A549 (cell line): ENCODE measurements around the gene DBNDD1. TPM values are rescaled to one million over a fixed set of nuclear protein-coding genes. Genes with fewer than 3 reads are reported as not detected.
"Not testable (repeated sequence)": the region's sequence is repeated elsewhere in the genome, so short reads cannot be mapped to it uniquely, and the experiment has no call there.

Experiments
- ATAC-seq, 2 experiments: fragments of 200-7000 bp in 1 of 2; fragments of >200 bp in 1 of 2; cut with Nextera tagmentation in 1 of 2; cut with Tn5 transposase in 1 of 2; 3 replicates each; pipeline versions ENCODE4 v1.8.0 to v1.9.1; 2018 to 2020; ENCODE audit warnings: mild to moderate bottlenecking in 1 of 2, moderate library complexity in 1 of 2
- CTCF ChIA-PET: fragments of 300-600 bp; sonication (Branson Sonifier 250); formaldehyde crosslinking; extraction: SDS; loops from one replicate; lab custom pipeline; 2021; ENCODE audit warnings: antibody characterized with exemption, inconsistent platforms; lab: Yijun Ruan, JAX
- POLR2A ChIA-PET: fragments of 350-600 bp; formaldehyde crosslinking; extraction: SDS; loops from one replicate; lab custom pipeline; 2021; ENCODE audit warnings: antibody characterized with exemption, inconsistent platforms; lab: Yijun Ruan, JAX
- DNase-seq, 2 experiments: peaks; one replicate each; pipeline versions ENCODE4 v3.0.0 to v3.0.0-alpha.2; 2011 to 2016; ENCODE audit warnings: low read depth in 1 of 2, low spot score in 1 of 2
- FAIRE-seq: peaks from 2 replicates; lab custom pipeline; 2011; peaks lifted over from hg19 to GRCh38; lab: Jason Lieb, UNC
- H3K27ac ChIP-seq, 2 experiments: fragments of >200 bp; sonication (Bioruptor Twin); formaldehyde crosslinking; 3 replicates each; pipeline ENCODE4 v1.5.1; 2016 to 2017
- H3K4me1 ChIP-seq: fragments of >200 bp; sonication (Bioruptor Twin); formaldehyde crosslinking; 3 replicates; pipeline ENCODE4 v1.6.1; 2016
- H3K4me2 ChIP-seq: fragments of >200 bp; sonication (Bioruptor Twin); formaldehyde crosslinking; 3 replicates; pipeline ENCODE4 v1.6.1; 2016
- H3K4me3 ChIP-seq: fragments of >200 bp; sonication (Bioruptor Twin); formaldehyde crosslinking; 3 replicates; pipeline ENCODE4 v1.5.1; 2016
- H3K9me3 ChIP-seq: fragments of >200 bp; sonication (Bioruptor Twin); formaldehyde crosslinking; 3 replicates; pipeline ENCODE4 v1.6.1; 2016
- BHLHE40 ChIP-seq: IDR thresholded peaks from 2 replicates; pipeline ENCODE4 v1.6.1; 2012; ENCODE audit warnings: low read depth, low read length, inconsistent platforms
- CBX2 ChIP-seq: fragments of 200-600 bp; sonication (generic); IDR thresholded peaks from 2 replicates; pipeline ENCODE4 v1.6.1; 2016; ENCODE audit warnings: low read depth, mild to moderate bottlenecking, borderline replicate concordance
- CHD2 ChIP-seq: fragments of 150-350 bp; IDR thresholded peaks from 2 replicates; pipeline ENCODE4 v1.6.1; 2014; ENCODE audit warnings: low read length; ENCODE audit not compliant: partially characterized antibody
- CHD4 ChIP-seq: fragments of 200-600 bp; sonication (generic); IDR thresholded peaks from 2 replicates; pipeline ENCODE4 v1.6.1; 2016; ENCODE audit warnings: antibody characterized with exemption, mild to moderate bottlenecking, borderline replicate concordance
- ESRRA ChIP-seq: fragments of 150-350 bp; IDR thresholded peaks from 2 replicates; pipeline ENCODE4 v1.6.1; 2014; ENCODE audit warnings: mild to moderate bottlenecking, low read length, borderline replicate concordance
- HEYL ChIP-seq: fragments of 250-450 bp; sonication (Bioruptor Pico); IDR thresholded peaks from 2 replicates; pipeline ENCODE4 v1.8.0; 2021; ENCODE audit warnings: mild to moderate bottlenecking, moderate library complexity
- HOXB13 ChIP-seq: fragments of 250-450 bp; sonication (Bioruptor Pico); IDR thresholded peaks from 2 replicates; pipeline ENCODE4 v1.5.0; 2020; ENCODE audit warnings: low read depth, mild to moderate bottlenecking, moderate library complexity
- HOXB5 ChIP-seq: fragments of 250-450 bp; sonication (Bioruptor Pico); IDR thresholded peaks from 2 replicates; pipeline ENCODE4 v1.5.0; 2020; ENCODE audit warnings: mild to moderate bottlenecking, moderate library complexity
- KDM5A ChIP-seq: fragments of 200-600 bp; sonication (generic); IDR thresholded peaks from 2 replicates; pipeline ENCODE4 v1.6.1; 2016; ENCODE audit warnings: antibody characterized with exemption, mild to moderate bottlenecking
- MAFK ChIP-seq: fragments of 450-650 bp; IDR thresholded peaks from 2 replicates; pipeline ENCODE4 v1.6.1; 2014; ENCODE audit not compliant: partially characterized antibody
- MAZ ChIP-seq: fragments of 150-350 bp; IDR thresholded peaks from 2 replicates; pipeline ENCODE4 v1.6.1; 2014; ENCODE audit warnings: antibody characterized with exemption, low read depth, low read length, borderline replicate concordance
- NFE2L2 ChIP-seq: fragments of 150-350 bp; conservative IDR thresholded peaks from 2 replicates; pipeline ENCODE4 v1.6.1; 2014; ENCODE audit warnings: low read length
- NR3C1 ChIP-seq: fragments of >200 bp; sonication (Bioruptor Twin); formaldehyde crosslinking; IDR thresholded peaks from 3 replicates; pipeline ENCODE4 v1.6.1; 2017
- PHF8 ChIP-seq: fragments of 200-600 bp; sonication (generic); IDR thresholded peaks from 2 replicates; pipeline ENCODE4 v1.6.1; 2016; ENCODE audit warnings: low read depth, mild to moderate bottlenecking, antibody characterized with exemption, moderate library complexity, borderline replicate concordance
- RARB ChIP-seq: fragments of 250-450 bp; sonication (Bioruptor Pico); IDR thresholded peaks from 2 replicates; pipeline ENCODE4 v1.8.0; 2021; ENCODE audit warnings: mild to moderate bottlenecking, moderate library complexity
- RCOR1 ChIP-seq: fragments of 150-350 bp; IDR thresholded peaks from 2 replicates; pipeline ENCODE4 v1.6.1; 2014; ENCODE audit warnings: antibody characterized with exemption, low read length, low read depth
- RNF2 ChIP-seq: fragments of 200-600 bp; sonication (generic); IDR thresholded peaks from 2 replicates; pipeline ENCODE4 v1.6.1; 2016; ENCODE audit warnings: low read depth, mild to moderate bottlenecking, antibody characterized with exemption, moderate library complexity, borderline replicate concordance
- SMC3 ChIP-seq: fragments of >200 bp; sonication (Bioruptor Twin); formaldehyde crosslinking; IDR thresholded peaks from 3 replicates; pipeline ENCODE4 v1.6.1; 2018; ENCODE audit warnings: inconsistent platforms
- SREBF2 ChIP-seq: fragments of 450-650 bp; IDR thresholded peaks from 2 replicates; pipeline ENCODE4 v1.6.1; 2014; ENCODE audit warnings: mild to moderate bottlenecking, moderate library complexity
- ZC3H11A ChIP-seq: fragments of 450-650 bp; IDR thresholded peaks from 2 replicates; pipeline ENCODE4 v1.6.1; 2014; ENCODE audit warnings: antibody characterized with exemption, mild to moderate bottlenecking
- WGBS: methylation state at CpG from one replicate; pipeline ENCODE4 v1.1.6; 2017; ENCODE audit errors: missing lambda C conversion rate; 5-methylcytosine and 5-hydroxymethylcytosine counted together
- polyA plus RNA-seq, 4 experiments: library from polyadenylated mRNA; depleted of rRNA in 3 of 4; stranded (reverse); fragments of >200 nt; fragmentation: RNase III in 1 of 4; extraction: RNeasy Plus Mini Kit Qiagen cat#74134 plus additional on column Dnase treatment in 1 of 4; gene quantifications; 2 replicates in 3 of 4; 3 replicates in 1 of 4; pipeline ENCODE4 v1.2.3, GENCODE V29; 2011 to 2017
- TF ChIP-seq, protein P1 (sequence below): IDR thresholded peaks from 2 replicates; pipeline ENCODE4 v1.6.1; 2012
- TF ChIP-seq, protein P2 (sequence below): fragments of 200-600 bp; sonication (generic); IDR thresholded peaks from 2 replicates; pipeline ENCODE4 v1.6.1; 2016; ENCODE audit warnings: antibody characterized with exemption, mild to moderate bottlenecking, moderate library complexity
- TF ChIP-seq, protein P3 (sequence below): IDR thresholded peaks from 2 replicates; pipeline ENCODE4 v1.6.1; 2012
- TF ChIP-seq, protein P4 (sequence below): fragments of >200 bp; sonication (Bioruptor Twin); formaldehyde crosslinking; IDR thresholded peaks from 2 replicates; pipeline ENCODE4 v1.6.1; 2016
- TF ChIP-seq, protein P5 (sequence below): fragments of 450-650 bp; IDR thresholded peaks from 2 replicates; pipeline ENCODE4 v1.6.1; 2014; ENCODE audit warnings: antibody characterized with exemption

The DBNDD1 gene
- polyA plus RNA-seq, 2 of the 4 experiments (the other 2 are of a cell fraction) = 23.0 to 43.8 TPM

DNA sequence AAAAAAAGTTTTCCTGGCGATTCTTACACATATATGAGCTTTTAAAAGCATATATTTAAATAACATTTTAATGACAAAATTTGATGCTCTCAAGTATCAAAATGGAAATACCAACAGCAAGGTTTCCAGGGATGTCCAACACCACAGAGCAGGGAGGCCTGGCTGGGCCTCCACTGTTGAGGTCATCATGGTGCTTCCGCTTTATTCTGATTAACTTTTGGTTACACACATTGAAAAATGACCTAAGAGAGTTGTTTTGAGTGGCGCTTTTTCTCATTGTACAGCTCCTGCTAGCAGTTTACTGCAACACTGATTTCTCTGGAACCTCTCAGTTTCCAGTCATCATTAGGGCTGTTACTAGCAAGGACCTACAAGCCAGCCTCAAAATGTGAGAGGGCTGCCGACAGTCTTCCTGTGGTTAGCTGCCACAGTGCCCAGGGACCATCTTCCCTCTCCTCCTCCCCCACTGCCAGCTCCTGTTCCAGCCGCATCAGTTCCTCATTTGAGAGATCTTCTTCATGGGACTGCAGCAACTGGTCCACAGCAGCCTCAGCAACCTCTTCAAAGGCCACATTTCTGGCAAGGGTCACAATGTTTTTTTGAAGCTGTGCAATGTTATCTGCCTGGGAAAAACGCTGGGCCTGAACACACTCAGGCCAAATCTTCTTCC is 49.4 kb downstream of the DBNDD1 start:
- no peak overlapping the region for H3K4me3 ChIP-seq
- FAIRE-seq (no peak), ATAC-seq (no peak), DNase-seq (no peak)
- H3K4me2 ChIP-seq = no peak overlapping the region
- CTCF ChIA-PET = interaction anchor here (1.6 kb wide), 1 partner anchor 10 kb away, joined by 8 read pairs; no protein-coding TSS in a partner anchor
- peaks cover 15% of the 10 kb centered on the region for H3K4me1 ChIP-seq
- no peak overlapping the region for H3K27ac ChIP-seq
- 91% methylated on average over 6 of the region's 6 CpGs for WGBS
- H3K9me3 ChIP-seq = 0 out of 3 replicates have a peak, but pooled peaks cover 5% of the 10 kb centered on the region
- TF ChIP-seq MAFK (no peak), PHF8 (no peak), CHD4 (no peak), NFE2L2 (no peak), CBX2 (no peak), ZC3H11A (no peak), SMC3 (no peak), ESRRA (no peak)
- TF ChIP-seq, protein P1, sequence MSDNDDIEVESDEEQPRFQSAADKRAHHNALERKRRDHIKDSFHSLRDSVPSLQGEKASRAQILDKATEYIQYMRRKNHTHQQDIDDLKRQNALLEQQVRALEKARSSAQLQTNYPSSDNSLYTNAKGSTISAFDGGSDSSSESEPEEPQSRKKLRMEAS = no peak
- TF ChIP-seq, protein P2, sequence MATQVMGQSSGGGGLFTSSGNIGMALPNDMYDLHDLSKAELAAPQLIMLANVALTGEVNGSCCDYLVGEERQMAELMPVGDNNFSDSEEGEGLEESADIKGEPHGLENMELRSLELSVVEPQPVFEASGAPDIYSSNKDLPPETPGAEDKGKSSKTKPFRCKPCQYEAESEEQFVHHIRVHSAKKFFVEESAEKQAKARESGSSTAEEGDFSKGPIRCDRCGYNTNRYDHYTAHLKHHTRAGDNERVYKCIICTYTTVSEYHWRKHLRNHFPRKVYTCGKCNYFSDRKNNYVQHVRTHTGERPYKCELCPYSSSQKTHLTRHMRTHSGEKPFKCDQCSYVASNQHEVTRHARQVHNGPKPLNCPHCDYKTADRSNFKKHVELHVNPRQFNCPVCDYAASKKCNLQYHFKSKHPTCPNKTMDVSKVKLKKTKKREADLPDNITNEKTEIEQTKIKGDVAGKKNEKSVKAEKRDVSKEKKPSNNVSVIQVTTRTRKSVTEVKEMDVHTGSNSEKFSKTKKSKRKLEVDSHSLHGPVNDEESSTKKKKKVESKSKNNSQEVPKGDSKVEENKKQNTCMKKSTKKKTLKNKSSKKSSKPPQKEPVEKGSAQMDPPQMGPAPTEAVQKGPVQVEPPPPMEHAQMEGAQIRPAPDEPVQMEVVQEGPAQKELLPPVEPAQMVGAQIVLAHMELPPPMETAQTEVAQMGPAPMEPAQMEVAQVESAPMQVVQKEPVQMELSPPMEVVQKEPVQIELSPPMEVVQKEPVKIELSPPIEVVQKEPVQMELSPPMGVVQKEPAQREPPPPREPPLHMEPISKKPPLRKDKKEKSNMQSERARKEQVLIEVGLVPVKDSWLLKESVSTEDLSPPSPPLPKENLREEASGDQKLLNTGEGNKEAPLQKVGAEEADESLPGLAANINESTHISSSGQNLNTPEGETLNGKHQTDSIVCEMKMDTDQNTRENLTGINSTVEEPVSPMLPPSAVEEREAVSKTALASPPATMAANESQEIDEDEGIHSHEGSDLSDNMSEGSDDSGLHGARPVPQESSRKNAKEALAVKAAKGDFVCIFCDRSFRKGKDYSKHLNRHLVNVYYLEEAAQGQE = no peak
- POLR2A ChIA-PET = no interaction called here

DNA sequence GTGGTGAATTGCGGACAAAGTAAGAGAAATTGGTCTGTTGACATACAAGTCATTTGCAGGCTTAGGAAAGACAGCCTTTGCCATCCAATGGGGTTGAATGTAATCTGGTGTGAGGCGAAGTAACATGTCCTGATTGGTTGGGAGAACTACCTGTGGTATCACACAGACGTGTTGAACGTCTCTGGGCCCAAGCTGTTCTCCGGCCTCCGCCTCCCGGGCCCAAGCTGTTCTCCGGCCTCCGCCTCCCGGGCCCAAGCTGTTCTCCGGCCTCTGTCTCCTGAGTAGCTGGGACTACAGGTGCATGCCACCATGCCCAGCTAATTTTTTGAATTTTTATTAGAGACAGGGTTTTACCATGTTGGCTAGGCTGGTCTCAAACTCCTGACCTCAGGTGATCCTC is 51.2 kb downstream of the DBNDD1 start:
- H3K9me3 ChIP-seq, H3K4me1 ChIP-seq, ATAC-seq, FAIRE-seq, H3K4me2 ChIP-seq, H3K4me3 ChIP-seq, CTCF ChIA-PET, H3K27ac ChIP-seq, DNase-seq, POLR2A ChIA-PET: not testable (repeated sequence)
- WGBS = 92% methylated on average over 11 of the region's 11 CpGs

DNA sequence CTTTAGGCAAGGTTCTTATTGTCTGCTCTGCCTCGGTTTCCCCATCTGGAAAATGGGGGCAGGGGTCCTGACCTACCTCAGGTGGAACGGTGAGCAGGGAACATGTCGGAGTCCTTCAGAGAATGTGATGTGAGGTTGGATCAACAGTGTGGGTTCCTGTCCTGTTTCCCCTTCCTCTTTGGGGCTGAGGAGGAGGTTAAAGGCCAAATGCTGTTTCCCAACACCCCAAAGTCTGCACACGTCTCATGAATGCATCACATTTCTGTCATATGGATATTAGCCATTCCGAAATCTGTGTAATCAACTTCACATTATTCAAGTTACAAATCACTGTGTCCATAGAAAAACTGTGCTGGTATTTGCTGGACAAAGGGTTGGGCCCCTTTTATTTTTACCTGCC is 51.8 kb downstream of the DBNDD1 start:
- ATAC-seq, H3K4me1 ChIP-seq, H3K27ac ChIP-seq, H3K4me2 ChIP-seq, POLR2A ChIA-PET, H3K9me3 ChIP-seq, FAIRE-seq, DNase-seq, H3K4me3 ChIP-seq: not testable (repeated sequence)
- CTCF ChIA-PET = interaction anchor here (1.2 kb wide), 1 partner anchor 44 kb away, joined by 3 read pairs; the partner anchor contains the start of gene TUBB3
- 73% methylated on average over 5 of the region's 5 CpGs for WGBS

DNA sequence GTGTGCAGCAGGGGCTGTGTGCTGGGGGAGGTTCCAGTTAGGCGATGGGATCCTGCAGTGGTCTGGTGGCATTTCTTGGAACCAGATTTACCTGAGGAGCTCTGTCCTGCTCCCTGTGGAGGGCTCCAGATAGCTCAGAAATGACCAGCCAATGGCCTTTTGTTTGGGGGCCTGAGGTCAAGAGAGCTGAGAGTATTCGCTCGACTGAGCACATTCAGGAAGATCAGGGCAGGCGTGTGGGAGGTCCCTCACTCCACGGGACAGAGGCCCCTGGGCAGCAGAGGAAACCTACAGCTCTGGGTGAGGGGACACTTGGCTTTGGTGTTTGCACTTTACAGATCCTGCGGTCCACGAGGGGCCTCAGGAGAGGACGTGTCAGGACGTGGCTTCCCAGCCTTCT is 52.5 kb downstream of the DBNDD1 start:
- CTCF ChIA-PET = interaction anchor here (0.9 to 1.6 kb wide), 5 partner anchors 10 to 106 kb away, joined by 3 to 5 read pairs (median 4); partner anchors contain the start of gene TUBB3
- POLR2A ChIA-PET = interaction anchor here (0.7 kb wide), 1 partner anchor 44 kb away, joined by 3 read pairs; the partner anchor contains the start of gene TUBB3
- Histone ChIP-seq H3K4me2 (no peak overlapping the region), H3K4me1 (peaks cover 2% of the 10 kb centered on the region; the same call in 1 of the 3 replicates), H3K9me3 (0 out of 3 replicates have a peak, but pooled peaks cover 5% of the 10 kb centered on the region), H3K4me3 (no peak overlapping the region), H3K27ac (no peak overlapping the region)
- ATAC-seq (no peak), DNase-seq (no peak), FAIRE-seq (no peak)
- 87% methylated on average over 5 of the region's 9 CpGs for WGBS
- TF ChIP-seq BHLHE40 = no peak
- no peak for TF ChIP-seq RARB
- no peak for TF ChIP-seq HOXB5 (CRISPR knock-in tag)
- TF ChIP-seq, protein P3, sequence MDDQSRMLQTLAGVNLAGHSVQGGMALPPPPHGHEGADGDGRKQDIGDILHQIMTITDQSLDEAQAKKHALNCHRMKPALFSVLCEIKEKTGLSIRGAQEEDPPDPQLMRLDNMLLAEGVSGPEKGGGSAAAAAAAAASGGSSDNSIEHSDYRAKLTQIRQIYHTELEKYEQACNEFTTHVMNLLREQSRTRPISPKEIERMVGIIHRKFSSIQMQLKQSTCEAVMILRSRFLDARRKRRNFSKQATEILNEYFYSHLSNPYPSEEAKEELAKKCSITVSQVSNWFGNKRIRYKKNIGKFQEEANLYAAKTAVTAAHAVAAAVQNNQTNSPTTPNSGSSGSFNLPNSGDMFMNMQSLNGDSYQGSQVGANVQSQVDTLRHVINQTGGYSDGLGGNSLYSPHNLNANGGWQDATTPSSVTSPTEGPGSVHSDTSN = no peak
- TF ChIP-seq HOXB13 = no peak
- TF ChIP-seq RCOR1 = no peak
- TF ChIP-seq CHD2 = no peak
- no peak for TF ChIP-seq KDM5A
- TF ChIP-seq, protein P4, sequence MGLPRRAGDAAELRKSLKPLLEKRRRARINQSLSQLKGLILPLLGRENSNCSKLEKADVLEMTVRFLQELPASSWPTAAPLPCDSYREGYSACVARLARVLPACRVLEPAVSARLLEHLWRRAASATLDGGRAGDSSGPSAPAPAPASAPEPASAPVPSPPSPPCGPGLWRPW = no peak
- TF ChIP-seq NR3C1 = no peak
- TF ChIP-seq HEYL = no peak
- TF ChIP-seq MAZ = no peak
- no peak for TF ChIP-seq RNF2
- TF ChIP-seq, protein P5, sequence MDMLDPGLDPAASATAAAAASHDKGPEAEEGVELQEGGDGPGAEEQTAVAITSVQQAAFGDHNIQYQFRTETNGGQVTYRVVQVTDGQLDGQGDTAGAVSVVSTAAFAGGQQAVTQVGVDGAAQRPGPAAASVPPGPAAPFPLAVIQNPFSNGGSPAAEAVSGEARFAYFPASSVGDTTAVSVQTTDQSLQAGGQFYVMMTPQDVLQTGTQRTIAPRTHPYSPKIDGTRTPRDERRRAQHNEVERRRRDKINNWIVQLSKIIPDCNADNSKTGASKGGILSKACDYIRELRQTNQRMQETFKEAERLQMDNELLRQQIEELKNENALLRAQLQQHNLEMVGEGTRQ = no peak
- TF ChIP-seq SREBF2 = no peak
